Right atrium auricular region (tissue), 2 donors: ENCODE results near the gene NDUFA5. TPM values are rescaled to one million over a fixed set of nuclear protein-coding genes. Genes with fewer than 3 reads are reported as not detected.

ENCODE experiments used
- DNase-seq: peaks from one replicate; pipeline ENCODE4 v3.0.0-alpha.2; 2019; ENCODE audit warnings: low spot score
- H3K27ac ChIP-seq, 2 donors: fragments of 200-600 bp; sonication (generic); 1 replicate in 1 of 2; 2 replicates in 1 of 2; pipeline ENCODE4 v1.5.1; 2016 to 2019
- H3K27me3 ChIP-seq, 2 donors: fragments of 200-600 bp; sonication (generic); one replicate each; pipeline versions ENCODE4 v1.5.1 to v1.6.0; 2017 to 2019
- H3K36me3 ChIP-seq: fragments of 200-600 bp; sonication (generic); one replicate; pipeline ENCODE4 v1.5.1; 2016
- H3K4me1 ChIP-seq, 2 donors: fragments of 200-600 bp; sonication (generic); one replicate each; pipeline versions ENCODE4 v1.5.1 to v1.6.0; 2017 to 2019
- H3K4me3 ChIP-seq, 2 donors: fragments of 200-600 bp; sonication (generic); 1 replicate in 1 of 2; 2 replicates in 1 of 2; pipeline ENCODE4 v1.5.1; 2017 to 2019; ENCODE audit warnings: mild to moderate bottlenecking in 1 of 2, moderate library complexity in 1 of 2
- H3K9me3 ChIP-seq, 2 donors: fragments of 200-600 bp; sonication (generic); one replicate each; pipeline ENCODE4 v1.5.1; 2019
- CTCF ChIP-seq, 2 donors: fragments of 200-600 bp; sonication (generic); IDR thresholded peaks; one replicate each; pipeline ENCODE4 v1.5.1; 2019; ENCODE audit warnings: antibody characterized with exemption in 2 of 2
- total RNA-seq, 2 donors: library from RNA; depleted of rRNA; stranded (reverse); fragments of >200 nt; gene quantifications; one replicate each; pipeline ENCODE4 v1.1.0, GENCODE V29; 2016

NDUFA5 gene
- total RNA-seq, 2 donors from 2014 or later = 110 to 227 TPM

GRCh38 chr7:123498601-123499000 is 59.0 kb downstream of the NDUFA5 start:
- Histone ChIP-seq H3K4me1 (no peaks in the 10 kb centered on the region), H3K4me3 (no peak overlapping the region), H3K27me3 (no peaks in the 10 kb centered on the region), H3K27ac (no peak overlapping the region), H3K9me3 (no peaks in the 10 kb centered on the region), H3K36me3 (no peaks in the 10 kb centered on the region)
- TF ChIP-seq CTCF (IDR thresholded peaks at IDR 0.05) = no peak
- no peak for DNase-seq

- TF ChIP-seq CTCF (IDR thresholded peaks at IDR 0.05) = no peak
- no peak for DNase-seq
These were observed 59.6 kb downstream of the NDUFA5 start for GRCh38 chr7:123498031-123498430.

GRCh38 chr7:123494193-123494796 is 63.3 kb downstream of the NDUFA5 start:
- no peaks in the 10 kb centered on the region for H3K4me1 ChIP-seq
- H3K36me3 ChIP-seq = no peaks in the 10 kb centered on the region
- H3K9me3 ChIP-seq = no peaks in the 10 kb centered on the region
- H3K4me3 ChIP-seq = no peak overlapping the region
- H3K27me3 ChIP-seq = no peaks in the 10 kb centered on the region
- H3K27ac ChIP-seq = no peak overlapping the region
- TF ChIP-seq CTCF (IDR thresholded peaks at IDR 0.05) = peak; percentile 41 to 80
- no peak for DNase-seq

More at GRCh38 chr7:123498031-123498430, 59.6 kb downstream of the NDUFA5 start:
- H3K4me1 ChIP-seq = no peaks in the 10 kb centered on the region
- H3K27me3 ChIP-seq = no peaks in the 10 kb centered on the region
- H3K4me3 ChIP-seq = no peak overlapping the region
- H3K27ac ChIP-seq = no peak overlapping the region
- no peaks in the 10 kb centered on the region for H3K36me3 ChIP-seq
- H3K9me3 ChIP-seq = no peaks in the 10 kb centered on the region

- no peak for DNase-seq
- no peak overlapping the region for H3K4me3 ChIP-seq
- TF ChIP-seq CTCF (IDR thresholded peaks at IDR 0.05) = no peak
- H3K27me3 ChIP-seq = no peaks in the 10 kb centered on the region
- no peaks in the 10 kb centered on the region for H3K4me1 ChIP-seq
- no peak overlapping the region for H3K27ac ChIP-seq
- no peaks in the 10 kb centered on the region for H3K9me3 ChIP-seq
- no peaks in the 10 kb centered on the region for H3K36me3 ChIP-seq
These were observed 65.1 kb downstream of the NDUFA5 start for GRCh38 chr7:123492485-123492884.

Other genes with a start within 250 kb of the NDUFA5 start
- under 1 TPM; 0.51 to 0.85 TPM for gene IQUB, start 23.2 kb downstream of the NDUFA5 start, total RNA-seq
- 10 to 100 TPM; 18.6 to 53.9 TPM for gene ASB15, start 44.0 kb upstream of the NDUFA5 start, total RNA-seq
- 100 to 1,000 TPM; 374 to 493 TPM for gene LMOD2, start 98.0 kb upstream of the NDUFA5 start, total RNA-seq
- gene WASL, start 191.2 kb upstream of the NDUFA5 start, total RNA-seq = 10 to 100 TPM; 20.9 to 24.7 TPM